H9 (cell line): ENCODE measurements around the gene ITGA1. TPM values are rescaled to one million over a fixed set of nuclear protein-coding genes. Genes with fewer than 3 reads are reported as not detected.

ENCODE experiments used
- DNase-seq: peaks from one replicate; pipeline ENCODE4 v3.0.0-alpha.2; 2017
- H2AFZ ChIP-seq: one replicate; pipeline ENCODE4 v1.6.1; 2013; ENCODE audit warnings: mild to moderate bottlenecking, low read length, control low read depth, moderate library complexity
- H2AK5ac ChIP-seq: 2 replicates; pipeline ENCODE4 v1.6.1; 2013; ENCODE audit warnings: low read length, control low read depth, mixed read lengths; ENCODE audit not compliant: insufficient read length
- H2BK120ac ChIP-seq: one replicate; pipeline ENCODE4 v1.6.1; 2013; ENCODE audit warnings: low read depth, mild to moderate bottlenecking, low read length, control low read depth, inconsistent platforms; ENCODE audit not compliant: poor library complexity, severe bottlenecking
- H2BK12ac ChIP-seq: 2 replicates; pipeline ENCODE4 v1.6.1; 2013; ENCODE audit warnings: low read length, control low read depth, mixed read lengths, low read depth; ENCODE audit not compliant: insufficient read length
- H2BK15ac ChIP-seq: 2 replicates; pipeline ENCODE4 v1.6.1; 2013; ENCODE audit warnings: low read depth, low read length, control low read depth
- H2BK20ac ChIP-seq: one replicate; pipeline ENCODE4 v1.6.1; 2013; ENCODE audit warnings: low read depth, mild to moderate bottlenecking, low read length, control low read depth, inconsistent platforms; ENCODE audit not compliant: poor library complexity, severe bottlenecking
- H2BK5ac ChIP-seq: 2 replicates; pipeline ENCODE4 v1.6.1; 2013; ENCODE audit warnings: low read length, control low read depth, mixed read lengths; ENCODE audit not compliant: insufficient read length
- H3K14ac ChIP-seq: 2 replicates; pipeline ENCODE4 v1.6.1; 2013; ENCODE audit warnings: low read length, control low read depth; ENCODE audit not compliant: insufficient read depth
- H3K18ac ChIP-seq: 2 replicates; pipeline ENCODE4 v1.6.1; 2013; ENCODE audit warnings: low read depth, mild to moderate bottlenecking, mixed read lengths, low read length, control low read depth; ENCODE audit not compliant: insufficient read length
- H3K23ac ChIP-seq: 2 replicates; pipeline ENCODE4 v1.6.1; 2013; ENCODE audit warnings: low read length, control low read depth, mixed read lengths, low read depth; ENCODE audit not compliant: insufficient read length
- H3K23me2 ChIP-seq: 2 replicates; pipeline ENCODE4 v1.6.1; 2013; ENCODE audit warnings: low read depth, mild to moderate bottlenecking, mixed read lengths, low read length, control low read depth; ENCODE audit not compliant: insufficient read length, poor library complexity, severe bottlenecking
- H3K27ac ChIP-seq: 2 replicates; pipeline ENCODE4 v1.5.1; 2013; ENCODE audit warnings: low read length, control low read depth, mixed read lengths, low read depth; ENCODE audit not compliant: insufficient read length
- H3K27me3 ChIP-seq: 2 replicates; pipeline ENCODE4 v1.6.1; 2013; ENCODE audit warnings: low read length, control low read depth, inconsistent platforms; ENCODE audit not compliant: insufficient read depth
- H3K4ac ChIP-seq: 2 replicates; pipeline ENCODE4 v1.6.1; 2013; ENCODE audit warnings: low read depth, mild to moderate bottlenecking, control low read depth, inconsistent platforms, low read length, moderate library complexity
- H3K4me1 ChIP-seq: 2 replicates; pipeline ENCODE4 v1.6.1; 2013; ENCODE audit warnings: low read length, control low read depth, inconsistent platforms; ENCODE audit not compliant: insufficient read depth
- H3K4me2 ChIP-seq: 2 replicates; pipeline ENCODE4 v1.6.1; 2013; ENCODE audit warnings: low read length, control low read depth, mixed read lengths; ENCODE audit not compliant: insufficient read length, insufficient read depth
- H3K56ac ChIP-seq: 2 replicates; pipeline ENCODE4 v1.6.1; 2013; ENCODE audit warnings: low read depth, mild to moderate bottlenecking, mixed read lengths, low read length, control low read depth; ENCODE audit not compliant: insufficient read length
- H3K79me1 ChIP-seq: 2 replicates; pipeline ENCODE4 v1.6.1; 2013; ENCODE audit warnings: low read depth, mild to moderate bottlenecking, moderate library complexity, low read length, control low read depth, inconsistent platforms; ENCODE audit not compliant: insufficient read depth, poor library complexity, severe bottlenecking
- H3K79me2 ChIP-seq: 2 replicates; pipeline ENCODE4 v1.6.1; 2013; ENCODE audit warnings: low read length, control low read depth, inconsistent platforms; ENCODE audit not compliant: insufficient read depth
- H3K9ac ChIP-seq: 2 replicates; pipeline ENCODE4 v1.6.1; 2013; ENCODE audit warnings: low read length, control low read depth, mixed read lengths; ENCODE audit not compliant: insufficient read length; ENCODE audit errors: extremely low read depth
- H3K9me3 ChIP-seq: one replicate; pipeline ENCODE4 v1.6.1; 2013; ENCODE audit warnings: low read depth, low read length, inconsistent platforms; ENCODE audit not compliant: control insufficient read depth
- H3T11ph ChIP-seq: one replicate; pipeline ENCODE4 v1.6.1; 2013; ENCODE audit warnings: mild to moderate bottlenecking, low read length, control low read depth, inconsistent platforms
- H4K20me1 ChIP-seq: one replicate; pipeline ENCODE4 v1.6.1; 2013; ENCODE audit not compliant: control insufficient read depth, insufficient read length, insufficient read depth
- H4K5ac ChIP-seq: 2 replicates; pipeline ENCODE4 v1.6.1; 2013; ENCODE audit warnings: low read depth, mild to moderate bottlenecking, mixed read lengths, low read length, control low read depth; ENCODE audit not compliant: insufficient read length
- H4K8ac ChIP-seq: replicated peaks from 2 replicates; pipeline ENCODE4 v1.6.1; 2013; ENCODE audit warnings: low read length, control low read depth, mixed read lengths, low read depth; ENCODE audit not compliant: insufficient read length
- H4K91ac ChIP-seq: 2 replicates; pipeline ENCODE4 v1.6.1; 2013; ENCODE audit warnings: low read depth, mild to moderate bottlenecking, moderate library complexity, mixed read lengths, low read length, control low read depth; ENCODE audit not compliant: insufficient read length
- H3K27ac Mint-ChIP-seq, 3 experiments: 2 replicates in 2 of 3; 3 replicates in 1 of 3; pipeline ENCODE4 v1.8.0; 2020 to 2021; ENCODE audit warnings: mixed read lengths in 3 of 3, mild to moderate bottlenecking in 1 of 3, moderate library complexity in 1 of 3
- H3K27me3 Mint-ChIP-seq: 2 replicates; pipeline ENCODE4 v1.8.0; 2021; ENCODE audit warnings: low read depth, mild to moderate bottlenecking, moderate library complexity, mixed read lengths
- H3K36me3 Mint-ChIP-seq, 3 experiments: 2 replicates in 2 of 3; 3 replicates in 1 of 3; pipeline ENCODE4 v1.8.0; 2020 to 2021; ENCODE audit warnings: low read depth in 3 of 3, mixed read lengths in 3 of 3; ENCODE audit not compliant: insufficient read depth in 1 of 3
- H3K4me1 Mint-ChIP-seq, 2 experiments: 2 replicates each; pipeline ENCODE4 v1.8.0; 2020; ENCODE audit warnings: mixed read lengths in 2 of 2
- H3K4me3 Mint-ChIP-seq, 2 experiments: 2 replicates in 1 of 2; 3 replicates in 1 of 2; pipeline ENCODE4 v1.8.0; 2020 to 2021; ENCODE audit warnings: mild to moderate bottlenecking in 2 of 2, mixed read lengths in 2 of 2, moderate library complexity in 1 of 2
- H3K9me3 Mint-ChIP-seq, 2 experiments: 2 replicates in 1 of 2; 3 replicates in 1 of 2; pipeline ENCODE4 v1.8.0; 2020; ENCODE audit warnings: mild to moderate bottlenecking in 2 of 2, mixed read lengths in 2 of 2, moderate library complexity in 1 of 2
- CTCF ChIP-seq: fragments of 200-600 bp; sonication (generic); conservative IDR thresholded peaks from 3 replicates; pipeline ENCODE4 v1.8.0; 2021; ENCODE audit warnings: antibody characterized with exemption, mild to moderate bottlenecking
- WGBS: extraction: QIAGEN DNeasy Blood & Tissue Kit; methylation state at CpG from one replicate; pipeline ENCODE4 v1.1.7; 2013; ENCODE audit warnings: missing lambda C conversion rate, low lambda C conversion rate, mixed read lengths; ENCODE audit not compliant: insufficient read length; ENCODE audit errors: extremely low coverage; 5-methylcytosine and 5-hydroxymethylcytosine counted together
- total RNA-seq: library from RNA; stranded (reverse); gene quantifications from 2 replicates; pipeline ENCODE4 v1.2.1, GENCODE V29; 2021

Gene ITGA1
- total RNA-seq, 1 experiment from 2014 or later: 3.9 TPM

GRCh38 chr5:52881468-52881867 lies 93.8 kb downstream of the ITGA1 start:
- H3K27ac Mint-ChIP-seq: no peak overlapping the region
- no peaks in the 10 kb centered on the region for H3K79me1 ChIP-seq
- no peak overlapping the region for H3K14ac ChIP-seq
- DNase-seq: no peak
- no peak overlapping the region for H2BK15ac ChIP-seq
- H2BK120ac ChIP-seq: no peak overlapping the region
- H2BK5ac ChIP-seq: no peak overlapping the region
- H3K27ac ChIP-seq: no peak overlapping the region
- no peaks in the 10 kb centered on the region for H3K4me1 ChIP-seq
- no peak overlapping the region for H4K5ac ChIP-seq
- no peaks in the 10 kb centered on the region for H3K9me3 ChIP-seq
- no peaks in the 10 kb centered on the region for H3K79me2 ChIP-seq
- no peak overlapping the region for H2AK5ac ChIP-seq
- no peak overlapping the region for H3K4me3 Mint-ChIP-seq
- no peak overlapping the region for H4K8ac ChIP-seq
- no peaks in the 10 kb centered on the region for H3K9me3 Mint-ChIP-seq
- H3K4ac ChIP-seq: no peak overlapping the region
- no peak overlapping the region for H2AFZ ChIP-seq
- H3K36me3 Mint-ChIP-seq: no peaks in the 10 kb centered on the region
- no peaks in the 10 kb centered on the region for H3K27me3 ChIP-seq
- H3T11ph ChIP-seq: no peak overlapping the region
- H3K4me1 Mint-ChIP-seq: no peaks in the 10 kb centered on the region
- no peak for TF ChIP-seq CTCF
- no peak overlapping the region for H3K4me2 ChIP-seq
- no peak overlapping the region for H3K18ac ChIP-seq
- H2BK12ac ChIP-seq: no peak overlapping the region
- H3K27me3 Mint-ChIP-seq: no peaks in the 10 kb centered on the region
- no peaks in the 10 kb centered on the region for H4K20me1 ChIP-seq
- H3K23ac ChIP-seq: no peak overlapping the region
- no peak overlapping the region for H4K91ac ChIP-seq
- no peaks in the 10 kb centered on the region for H3K23me2 ChIP-seq
- no peak overlapping the region for H2BK20ac ChIP-seq
- no CpG with 5 or more reads among the region's 4 CpGs for WGBS
- H3K56ac ChIP-seq: no peak overlapping the region
- no peak overlapping the region for H3K9ac ChIP-seq
